OCI-LY1 (cell line): ENCODE results near the gene KCNH8.

Source experiments
- H2AFZ ChIP-seq: fragments of 200-600 bp; sonication (generic), shearing (Covaris generic); 2 replicates; pipeline ENCODE4 v1.6.0; 2014; ENCODE audit warnings: antibody characterized with exemption, mild to moderate bottlenecking, low read length
- H3F3A ChIP-seq: fragments of 200-600 bp; sonication (generic), shearing (Covaris generic); 2 replicates; pipeline ENCODE4 v1.6.0; 2014; ENCODE audit warnings: mild to moderate bottlenecking, antibody characterized with exemption, low read length, moderate library complexity; ENCODE audit not compliant: insufficient read depth
- H3K27ac ChIP-seq: fragments of 200-600 bp; sonication (generic); 2 replicates; pipeline ENCODE4 v1.5.1; 2014; ENCODE audit warnings: low read length, mixed run types, mild to moderate bottlenecking, low read depth; ENCODE audit not compliant: poor library complexity, severe bottlenecking
- H3K27me3 ChIP-seq: fragments of 200-600 bp; sonication (generic); 2 replicates; pipeline ENCODE4 v1.6.0; 2014; ENCODE audit warnings: antibody characterized with exemption, mild to moderate bottlenecking, low read length, moderate library complexity; ENCODE audit not compliant: insufficient read depth
- H3K36me3 ChIP-seq: fragments of 200-600 bp; sonication (generic); 2 replicates; pipeline ENCODE4 v1.6.1; 2014; ENCODE audit warnings: mild to moderate bottlenecking, antibody characterized with exemption, low read length, moderate library complexity, mixed read lengths; ENCODE audit not compliant: insufficient read depth
- H3K4me1 ChIP-seq: fragments of 200-600 bp; sonication (generic); 2 replicates; pipeline ENCODE4 v1.5.1; 2014; ENCODE audit warnings: mild to moderate bottlenecking, low read length, moderate library complexity; ENCODE audit not compliant: insufficient read depth, severe bottlenecking
- H3K4me2 ChIP-seq: fragments of 200-600 bp; sonication (generic), shearing (Covaris generic); 2 replicates; pipeline ENCODE4 v1.6.1; 2014; ENCODE audit warnings: low read length
- H3K4me3 ChIP-seq: fragments of 200-600 bp; sonication (generic); 2 replicates; pipeline ENCODE4 v1.5.1; 2014; ENCODE audit warnings: low read length, low read depth, mild to moderate bottlenecking, mixed read lengths; ENCODE audit not compliant: poor library complexity, severe bottlenecking
- H3K79me2 ChIP-seq: fragments of 200-600 bp; shearing (Covaris generic); 2 replicates; pipeline ENCODE4 v1.6.1; 2016; ENCODE audit warnings: mixed run types, low read length, mixed read lengths; ENCODE audit not compliant: insufficient read depth
- H3K9ac ChIP-seq: fragments of 200-600 bp; sonication (generic), shearing (Covaris generic); 2 replicates; pipeline ENCODE4 v1.6.1; 2014; ENCODE audit warnings: mild to moderate bottlenecking, low read length, mixed read lengths
- H3K9me2 ChIP-seq: fragments of 200-600 bp; sonication (generic), shearing (Covaris generic); 2 replicates; pipeline ENCODE4 v1.6.1; 2014; ENCODE audit warnings: low read depth, mild to moderate bottlenecking, low read length, mixed read lengths
- H3K9me3 ChIP-seq: fragments of 200-600 bp; shearing (Covaris generic); 2 replicates; pipeline ENCODE4 v1.6.1; 2014; ENCODE audit warnings: low read length, mixed read lengths
- H4K20me1 ChIP-seq: fragments of 200-600 bp; sonication (generic), shearing (Covaris generic); 2 replicates; pipeline ENCODE4 v1.6.0; 2016; ENCODE audit warnings: mild to moderate bottlenecking, low read length; ENCODE audit not compliant: insufficient read depth
- CTCF ChIP-seq: fragments of 200-600 bp; sonication (generic), shearing (Covaris generic); IDR thresholded peaks from 2 replicates; pipeline ENCODE4 v1.5.1; 2017; ENCODE audit warnings: mild to moderate bottlenecking, antibody characterized with exemption, low read length, moderate library complexity, mixed read lengths
- EZH2 ChIP-seq: fragments of 200-600 bp; sonication (generic), shearing (Covaris generic); IDR thresholded peaks from 2 replicates; pipeline ENCODE4 v1.8.0; 2017; ENCODE audit warnings: borderline replicate concordance, mixed run types, mild to moderate bottlenecking, antibody characterized with exemption, low read length, moderate library complexity, mixed read lengths

The KCNH8 gene

GRCh38 chr3:19476281-19476680 is 328.0 kb downstream of the KCNH8 start:
- Histone ChIP-seq H2AFZ (no peak overlapping the region), H3K36me3 (no peaks in the 10 kb centered on the region), H3K79me2 (no peaks in the 10 kb centered on the region), H4K20me1 (no peaks in the 10 kb centered on the region), H3K4me1 (no peaks in the 10 kb centered on the region), H3F3A (no peaks in the 10 kb centered on the region), H3K27me3 (no peaks in the 10 kb centered on the region), H3K9me3 (no peaks in the 10 kb centered on the region), H3K27ac (no peak overlapping the region), H3K4me2 (no peak overlapping the region), H3K9me2 (no peaks in the 10 kb centered on the region), H3K4me3 (no peak overlapping the region), H3K9ac (no peak overlapping the region)
- TF ChIP-seq CTCF (no peak), EZH2 (no peak)

GRCh38 chr3:19485267-19485666 is 337.0 kb downstream of the KCNH8 start:
- H3K4me2 ChIP-seq, result no peak overlapping the region
- TF ChIP-seq EZH2, result no peak
- TF ChIP-seq CTCF, result no peak
- H4K20me1 ChIP-seq, result no peaks in the 10 kb centered on the region
- no peaks in the 10 kb centered on the region for H3K4me1 ChIP-seq
- no peak overlapping the region for H3K4me3 ChIP-seq
- no peak overlapping the region for H3K9ac ChIP-seq
- no peaks in the 10 kb centered on the region for H3K36me3 ChIP-seq
- H3K27ac ChIP-seq, result no peak overlapping the region
- no peaks in the 10 kb centered on the region for H3K79me2 ChIP-seq
- H2AFZ ChIP-seq, result no peak overlapping the region
- H3K9me3 ChIP-seq, result no peaks in the 10 kb centered on the region
- H3F3A ChIP-seq, result no peaks in the 10 kb centered on the region
- no peaks in the 10 kb centered on the region for H3K27me3 ChIP-seq
- H3K9me2 ChIP-seq, result no peaks in the 10 kb centered on the region

DNA sequence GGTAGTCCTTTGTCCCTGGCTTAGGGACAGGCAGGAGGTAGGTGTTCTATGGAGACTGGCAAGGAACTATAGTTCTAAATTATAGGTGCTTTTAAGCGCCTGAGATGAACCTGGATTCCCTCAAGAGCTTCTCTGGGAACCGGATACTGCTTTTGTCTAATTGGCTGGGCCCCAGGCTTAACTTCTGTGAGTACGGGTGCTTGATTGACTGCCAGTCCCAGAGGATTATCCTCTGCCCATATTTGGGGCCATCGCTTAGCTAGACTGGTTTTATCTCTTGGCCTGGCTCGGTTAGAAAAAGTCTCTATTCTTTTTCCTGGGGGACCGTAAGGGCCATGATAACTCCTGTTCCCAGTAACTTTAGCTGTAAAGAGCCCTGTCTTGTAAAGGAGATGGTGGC is 339.1 kb downstream of the KCNH8 start:
- H3K4me2 ChIP-seq, result no peak overlapping the region
- H3K4me3 ChIP-seq, result no peak overlapping the region
- H3K27me3 ChIP-seq, result no peaks in the 10 kb centered on the region
- H3K9me3 ChIP-seq, result no peaks in the 10 kb centered on the region
- no peaks in the 10 kb centered on the region for H3K36me3 ChIP-seq
- no peaks in the 10 kb centered on the region for H3F3A ChIP-seq
- TF ChIP-seq EZH2 (no peak), CTCF (no peak)
- H3K9ac ChIP-seq, result no peak overlapping the region
- no peaks in the 10 kb centered on the region for H3K4me1 ChIP-seq
- H2AFZ ChIP-seq, result no peak overlapping the region
- no peak overlapping the region for H3K27ac ChIP-seq
- H3K9me2 ChIP-seq, result no peaks in the 10 kb centered on the region
- no peaks in the 10 kb centered on the region for H3K79me2 ChIP-seq
- no peaks in the 10 kb centered on the region for H4K20me1 ChIP-seq
